ENCODE results near the gene SPRR2D.

- no peak for TF ChIP-seq CTCF (IDR thresholded peaks at IDR 0.05; ENCODE audit: control extremely low read depth in 1 of 3, insufficient read depth in 1 of 3, low read depth in 1 of 3, low read length in 3 of 3)
- no peak for TF ChIP-seq RBBP5 (IDR thresholded peaks at IDR 0.05; ENCODE audit: borderline replicate concordance, low read depth, low read length)
- no peak for TF ChIP-seq POLR2AphosphoS5 (IDR thresholded peaks at IDR 0.05; ENCODE audit: low read depth, low read length)
- TF ChIP-seq YY1 (IDR thresholded peaks at IDR 0.05; ENCODE audit: low read depth, low read length), result no peak
- no peak for TF ChIP-seq PHF8 (conservative IDR thresholded peaks at IDR 0.05; ENCODE audit: low read depth, low read length)
- no peak for TF ChIP-seq POLR2A (IDR thresholded peaks at IDR 0.05; ENCODE audit: control extremely low read depth in 1 of 2, low read depth in 2 of 2, low read length in 2 of 2)
- no peak for TF ChIP-seq EZH2 (IDR thresholded peaks at IDR 0.05; ENCODE audit: low read depth, low read length, severe bottlenecking)
- no peak for TF ChIP-seq TAF1 (IDR thresholded peaks at IDR 0.05; ENCODE audit: low read depth, low read length)
- TF ChIP-seq SP2 (IDR thresholded peaks at IDR 0.05; ENCODE audit: low read length), result no peak
Measured at GRCh38 chr1:152998476-152998875, 42.4 kb downstream of the SPRR2D start.
